NCI-H774 (cell line): ENCODE results near the gene NDUFB2.
"Not testable (repeated sequence)": the region's sequence is repeated elsewhere in the genome, so short reads cannot be mapped to it uniquely, and the experiment has no call there.

Experiments
- DNase-seq: peaks from one replicate; lab custom pipeline; 2025; lab: John Stamatoyannopoulos, UW

Gene NDUFB2

GRCh38 chr7:140672382-140673062 lies 24.0 kb upstream of the NDUFB2 start, which contains the start of gene ADCK2:
TSS of gene ADCK2 (plus strand) at chr7:140672945. CDS start at chr7:140673331, 386 bp downstream.
- peak; percentile 44 for DNase-seq

DNA sequence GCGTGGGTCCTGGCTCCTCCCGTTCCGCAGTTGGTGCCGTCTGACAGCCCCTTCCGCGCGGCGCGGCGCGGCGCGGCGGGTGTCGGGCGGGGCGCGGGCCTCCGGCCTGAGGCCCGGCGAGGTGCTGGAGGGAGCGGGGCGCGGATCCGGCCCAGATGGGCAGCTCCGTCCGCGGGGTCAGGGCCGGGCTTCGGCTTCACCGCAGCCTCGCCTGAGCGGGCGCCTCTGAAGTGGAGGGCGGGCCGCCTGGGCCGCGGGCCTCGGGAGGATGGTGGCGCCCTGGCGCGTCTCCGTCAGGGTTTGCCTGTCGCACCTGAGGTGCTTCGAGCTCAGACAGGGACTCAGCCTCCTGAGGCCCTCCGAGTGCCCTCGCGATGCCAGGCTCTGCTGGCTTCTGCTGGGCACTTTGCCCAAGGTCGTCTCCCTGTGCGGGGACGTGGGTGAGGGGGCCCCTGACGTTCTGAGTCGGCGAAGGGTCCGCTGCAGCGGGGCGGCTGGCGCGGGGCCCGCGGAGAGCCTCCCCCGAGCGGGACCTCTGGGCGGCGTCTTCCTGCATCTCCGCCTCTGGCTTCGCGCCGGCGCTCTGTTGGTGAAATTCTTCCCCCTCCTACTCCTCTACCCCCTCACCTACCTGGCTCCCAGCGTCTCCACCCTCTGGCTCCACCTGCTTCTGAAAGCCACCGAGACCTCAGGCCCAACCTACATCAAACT lies 23.3 kb upstream of the NDUFB2 start:
- DNase-seq = peak; percentile 49

GRCh38 chr7:140673774-140674155 lies 22.7 kb upstream of the NDUFB2 start:
- no peak for DNase-seq

GRCh38 chr7:140674356-140674800 lies 22.1 kb upstream of the NDUFB2 start:
- no peak for DNase-seq

GRCh38 chr7:140674899-140675701 lies 21.4 kb upstream of the NDUFB2 start:
- DNase-seq = no peak

GRCh38 chr7:140675726-140676125 lies 20.8 kb upstream of the NDUFB2 start:
- DNase-seq = no peak

DNA sequence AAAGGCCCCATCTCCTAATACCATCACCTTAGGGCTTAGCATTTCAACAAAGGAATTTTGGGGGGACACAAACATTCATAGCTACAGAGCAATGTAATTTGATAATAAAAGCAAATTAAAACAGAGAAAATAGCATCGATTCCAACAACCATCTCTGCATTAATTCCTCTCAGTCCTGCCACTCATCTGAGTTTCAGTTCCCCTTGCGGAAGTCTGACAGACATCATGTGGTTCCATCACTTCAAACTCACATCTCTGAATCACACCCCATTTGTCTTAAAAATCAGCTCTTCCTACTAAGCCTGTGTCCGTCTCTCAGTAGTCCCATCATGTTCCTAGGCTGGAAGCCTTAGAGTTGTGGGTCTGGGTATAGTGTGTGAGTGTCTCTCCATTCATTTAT lies 20.2 kb upstream of the NDUFB2 start:
- no peak for DNase-seq

DNA sequence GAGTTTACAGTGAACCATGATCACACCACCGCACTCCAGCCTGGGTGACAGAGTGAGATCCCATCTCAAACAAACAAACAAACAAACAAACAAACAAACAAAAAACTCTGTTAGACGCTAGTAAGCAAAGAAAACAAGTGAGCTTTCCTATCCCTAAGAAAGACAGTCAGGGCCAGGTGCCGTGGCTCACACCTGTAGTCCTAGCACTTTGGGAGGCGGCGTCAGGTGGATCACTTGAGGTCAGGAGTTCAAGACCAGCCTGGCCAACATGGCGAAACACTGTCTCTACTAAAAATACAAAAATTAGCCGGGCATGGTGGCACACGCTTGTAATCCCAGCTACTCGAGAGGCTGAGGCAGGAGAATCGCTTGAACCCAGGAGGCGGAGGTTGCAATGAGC lies 19.6 kb upstream of the NDUFB2 start:
- DNase-seq = not testable (repeated sequence)

DNA sequence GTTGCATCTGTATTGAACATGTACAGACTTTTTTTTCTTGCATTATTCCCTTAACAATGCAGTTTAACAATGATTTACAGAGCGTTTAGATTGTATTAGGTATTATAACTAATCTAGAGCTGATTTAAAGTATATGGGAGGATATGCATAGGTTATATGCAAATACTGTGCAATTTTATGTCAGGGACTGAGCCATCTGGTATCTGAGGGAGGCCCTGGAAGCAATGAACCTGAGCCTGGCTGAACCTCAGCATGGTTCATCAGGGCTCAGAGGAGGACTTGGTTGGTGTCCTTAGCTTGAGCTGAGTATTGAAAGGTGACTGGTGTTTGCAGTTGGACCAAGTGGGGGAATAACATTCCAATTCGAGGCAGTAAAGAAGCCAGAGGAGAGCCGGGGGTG lies 19.0 kb upstream of the NDUFB2 start:
- DNase-seq = no peak

- DNase-seq = no peak
Observed at GRCh38 chr7:140678081-140678815, 18.3 kb upstream of the NDUFB2 start.

- no peak for DNase-seq
Observed at GRCh38 chr7:140678816-140679130, 17.7 kb upstream of the NDUFB2 start.

DNA sequence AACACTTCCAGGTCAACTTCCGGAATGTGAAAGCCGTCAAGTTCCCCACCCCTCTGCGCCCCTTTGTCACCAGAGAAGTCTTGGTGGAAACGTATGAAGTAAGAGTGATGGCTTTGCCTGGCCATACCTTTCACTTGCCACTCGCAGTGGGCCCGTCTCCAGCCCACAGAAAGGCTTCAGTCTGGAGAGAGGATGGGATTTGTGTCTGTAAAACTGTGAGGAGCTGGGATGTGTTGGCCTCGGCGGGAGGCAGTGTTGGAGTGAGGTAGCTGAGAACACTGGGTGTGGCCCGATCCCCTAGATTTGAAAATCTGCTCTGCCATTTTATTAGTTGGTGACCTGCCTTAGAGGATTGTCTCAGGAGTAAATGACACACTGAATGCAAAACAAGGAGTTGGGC lies 17.3 kb upstream of the NDUFB2 start:
- DNase-seq = no peak

DNA sequence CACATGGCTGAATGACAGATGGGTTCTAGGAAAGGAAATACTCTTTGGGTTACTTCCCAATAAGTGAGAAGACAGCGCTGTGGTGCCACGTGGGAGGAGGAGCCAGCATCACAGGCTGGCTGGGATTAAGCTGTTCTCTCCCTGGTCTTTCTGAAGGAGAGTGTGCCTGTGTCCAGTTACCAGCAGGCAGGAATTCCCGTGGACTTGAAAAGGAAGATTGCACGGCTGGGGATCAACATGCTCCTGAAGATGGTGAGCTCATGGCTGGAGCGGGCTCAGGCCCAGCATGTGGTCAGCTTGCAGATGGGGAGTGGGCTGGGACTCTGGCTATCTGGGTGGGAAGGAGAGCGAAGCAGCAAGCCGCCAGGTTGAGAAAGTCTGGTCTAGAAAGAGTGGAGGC lies 15.6 kb upstream of the NDUFB2 start:
- DNase-seq = no peak

DNA sequence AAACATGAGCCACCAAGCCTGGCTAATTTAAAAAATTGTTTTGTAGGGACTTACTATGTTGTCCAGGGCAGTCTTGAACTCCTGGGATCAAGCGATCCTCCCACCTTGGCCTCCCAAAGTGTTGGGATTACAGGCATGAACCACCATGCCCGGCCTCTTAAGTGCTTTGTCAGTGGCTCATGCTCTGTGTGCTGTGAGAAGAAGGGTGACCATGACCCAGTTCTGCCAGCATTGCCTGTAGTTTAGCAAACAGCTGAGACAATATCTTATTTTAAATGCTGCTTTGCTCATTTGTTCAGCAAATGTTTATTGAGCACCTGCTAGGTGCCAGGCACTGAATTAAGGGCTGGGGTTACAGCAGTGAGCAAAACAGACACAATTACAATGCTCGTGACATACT lies 14.7 kb upstream of the NDUFB2 start:
- no peak for DNase-seq

DNA sequence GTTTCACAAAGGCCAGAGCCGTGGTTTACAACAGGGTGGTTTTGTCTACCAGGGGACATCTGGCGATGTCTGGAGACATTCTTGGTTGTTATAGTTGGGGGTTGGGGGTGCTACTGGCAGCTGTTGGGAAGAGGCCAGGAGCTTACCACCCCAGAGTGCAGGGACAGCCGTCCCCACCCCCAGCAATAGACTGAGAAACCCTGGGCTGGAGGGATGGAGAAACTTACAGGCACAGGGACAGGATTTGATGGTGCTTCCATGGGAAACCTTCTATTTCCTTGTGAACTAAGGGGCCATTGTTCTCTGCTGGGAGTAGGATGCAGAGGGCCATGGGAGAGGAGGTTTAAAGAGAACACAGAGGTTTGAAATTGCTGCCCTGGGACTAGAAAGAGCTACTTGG lies 12.9 kb upstream of the NDUFB2 start:
- no peak for DNase-seq

DNA sequence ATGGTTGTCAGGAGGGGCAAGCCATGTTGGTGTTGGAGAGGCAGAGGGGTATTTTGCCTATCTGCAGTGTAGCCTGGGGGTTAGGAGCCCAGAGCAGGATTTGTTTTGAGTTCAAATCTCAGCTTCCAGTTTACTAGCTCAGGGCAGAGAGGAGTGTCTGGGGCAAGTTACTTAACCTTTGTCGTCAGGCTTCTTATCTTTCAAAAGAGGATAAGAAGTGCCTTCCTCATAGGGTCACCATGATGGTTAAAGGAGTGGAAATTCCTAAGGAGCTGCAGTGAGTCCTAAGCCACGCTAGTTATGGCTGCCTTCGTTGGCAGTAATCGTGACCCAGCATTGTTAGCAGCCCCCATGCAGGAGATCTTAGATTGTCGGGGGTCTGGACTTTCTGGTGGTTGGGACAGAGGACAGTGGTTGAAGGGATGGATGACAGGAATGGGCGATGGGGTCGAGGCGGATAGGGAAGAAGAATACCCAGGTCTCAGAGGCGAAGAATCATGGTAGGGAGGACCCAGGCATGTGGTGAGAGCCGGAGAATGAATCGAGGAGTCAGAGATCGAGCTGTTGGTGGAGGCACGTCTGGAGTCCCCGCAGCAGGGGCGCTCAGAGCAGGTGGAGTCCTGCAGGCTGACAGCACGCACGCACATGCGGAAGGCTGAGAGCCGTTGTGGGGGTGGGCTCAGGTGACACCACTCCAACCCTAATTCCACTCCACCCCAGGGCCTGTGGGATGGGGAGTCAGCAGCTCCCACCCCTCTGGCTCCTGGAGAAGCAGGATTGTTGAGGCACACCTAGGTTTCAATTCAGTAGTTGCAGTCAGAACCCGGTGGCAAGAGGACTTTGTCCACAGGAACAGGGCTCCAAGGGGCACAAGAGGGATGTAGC lies 12.2 kb upstream of the NDUFB2 start:
- DNase-seq = no peak

DNA sequence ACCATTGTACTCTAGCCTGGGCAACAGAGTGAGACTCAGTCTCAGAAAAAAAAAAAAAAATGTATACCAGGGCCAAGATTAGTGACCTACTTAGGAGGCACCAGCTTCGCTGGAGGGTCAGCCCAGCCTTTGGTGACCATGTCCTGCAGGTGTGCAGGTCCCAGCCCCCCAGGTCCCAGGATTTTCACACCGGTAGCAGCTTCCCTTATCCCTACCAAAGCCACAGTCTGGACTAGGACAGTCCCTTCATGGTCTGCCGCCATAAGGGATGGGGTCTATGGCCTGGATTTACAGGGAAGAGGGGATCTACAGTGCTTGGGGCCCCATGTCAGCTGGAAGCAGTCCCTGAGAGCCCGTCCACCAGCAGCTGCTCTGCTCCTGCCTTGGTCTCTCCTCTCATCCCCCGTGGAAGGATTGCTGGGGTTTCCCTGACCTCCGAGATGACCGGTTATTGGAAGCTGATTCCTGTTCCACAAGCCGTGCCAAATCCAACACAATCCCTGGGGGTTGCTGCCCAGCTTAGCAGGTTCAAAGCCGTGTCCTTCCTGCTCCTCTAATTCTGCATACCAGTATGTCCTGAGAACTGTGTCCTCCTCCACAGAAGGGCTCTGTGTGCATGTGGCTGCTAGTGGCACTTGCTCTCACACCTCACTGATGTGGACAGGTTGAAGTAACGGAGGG lies 11.0 kb upstream of the NDUFB2 start:
- no peak for DNase-seq

- no peak for DNase-seq
Observed at GRCh38 chr7:140686921-140687320, 9.6 kb upstream of the NDUFB2 start.

DNA sequence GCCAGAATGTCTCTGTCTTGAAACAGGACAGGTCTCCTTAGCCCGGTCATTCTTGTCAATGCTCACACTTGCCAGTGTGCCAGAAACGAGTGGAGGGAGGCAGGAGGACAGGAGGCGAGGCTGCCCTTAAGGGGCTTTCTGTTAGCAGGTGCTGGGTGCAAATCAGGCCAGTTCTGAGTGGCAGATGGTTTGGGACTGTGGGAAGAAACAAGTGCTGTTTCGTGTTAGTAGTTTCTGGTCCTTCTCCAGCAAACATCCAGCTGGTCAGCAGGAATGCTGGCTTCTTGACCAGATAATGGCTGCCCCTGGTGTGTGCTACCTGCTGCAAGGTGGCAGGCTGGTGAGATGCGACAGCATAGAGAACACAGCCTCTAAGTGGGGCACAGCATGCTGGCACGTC lies 8.2 kb upstream of the NDUFB2 start:
- DNase-seq = no peak
